Endothelial cell (in vitro differentiated cells): ENCODE data around the gene GRIN2D. TPM values are rescaled to one million over a fixed set of nuclear protein-coding genes. Genes with fewer than 3 reads are reported as not detected.

ENCODE experiments used
- DNase-seq: peaks from one replicate; pipeline ENCODE4 v3.0.0; 2021; ENCODE audit warnings: low spot score
- H3K27ac Mint-ChIP-seq: one replicate; pipeline ENCODE4 v1.8.0; 2021; ENCODE audit warnings: mixed read lengths, inconsistent platforms; ENCODE audit not compliant: unreplicated experiment
- H3K27me3 Mint-ChIP-seq: one replicate; pipeline ENCODE4 v1.8.0; 2021; ENCODE audit warnings: mild to moderate bottlenecking, moderate library complexity, mixed read lengths, inconsistent platforms; ENCODE audit not compliant: unreplicated experiment
- H3K36me3 Mint-ChIP-seq: one replicate; pipeline ENCODE4 v1.8.0; 2021; ENCODE audit warnings: mild to moderate bottlenecking, low read depth, mixed read lengths, inconsistent platforms; ENCODE audit not compliant: unreplicated experiment
- H3K4me1 Mint-ChIP-seq: one replicate; pipeline ENCODE4 v1.8.0; 2021; ENCODE audit warnings: mild to moderate bottlenecking, mixed read lengths, inconsistent platforms; ENCODE audit not compliant: unreplicated experiment
- H3K4me3 Mint-ChIP-seq: one replicate; pipeline ENCODE4 v1.8.0; 2021; ENCODE audit warnings: mild to moderate bottlenecking, mixed read lengths, inconsistent platforms; ENCODE audit not compliant: unreplicated experiment
- H3K9me3 Mint-ChIP-seq: one replicate; pipeline ENCODE4 v1.8.0; 2021; ENCODE audit warnings: mixed read lengths, inconsistent platforms; ENCODE audit not compliant: unreplicated experiment
- total RNA-seq: library from RNA; stranded (reverse); fragmentation: NEBNext Ultra II Directional; extraction: Animal tissue kit (Norgen Biotek cat#: 25700); gene quantifications from one replicate; pipeline ENCODE4 v1.2.1, GENCODE V29; 2021; ENCODE audit not compliant: unreplicated experiment
- TF ChIP-seq, protein P1 (sequence below): fragments of 200-600 bp; sonication (generic); IDR thresholded peaks from one replicate; pipeline ENCODE4 v1.5.0; 2021; ENCODE audit warnings: antibody characterized with exemption; ENCODE audit not compliant: unreplicated experiment

The GRIN2D gene
- total RNA-seq, 1 donor from 2014 or later = 25.2 TPM

- Mint-ChIP-seq H3K27ac (peak overlapping the region; percentile 53), H3K4me3 (no peak overlapping the region), H3K9me3 (no peaks in the 10 kb centered on the region), H3K4me1 (peaks cover 4% of the 10 kb centered on the region), H3K27me3 (peaks cover 7% of the 10 kb centered on the region), H3K36me3 (peaks cover 7% of the 10 kb centered on the region)
- peak; percentile 67 for DNase-seq
- TF ChIP-seq, protein P1, sequence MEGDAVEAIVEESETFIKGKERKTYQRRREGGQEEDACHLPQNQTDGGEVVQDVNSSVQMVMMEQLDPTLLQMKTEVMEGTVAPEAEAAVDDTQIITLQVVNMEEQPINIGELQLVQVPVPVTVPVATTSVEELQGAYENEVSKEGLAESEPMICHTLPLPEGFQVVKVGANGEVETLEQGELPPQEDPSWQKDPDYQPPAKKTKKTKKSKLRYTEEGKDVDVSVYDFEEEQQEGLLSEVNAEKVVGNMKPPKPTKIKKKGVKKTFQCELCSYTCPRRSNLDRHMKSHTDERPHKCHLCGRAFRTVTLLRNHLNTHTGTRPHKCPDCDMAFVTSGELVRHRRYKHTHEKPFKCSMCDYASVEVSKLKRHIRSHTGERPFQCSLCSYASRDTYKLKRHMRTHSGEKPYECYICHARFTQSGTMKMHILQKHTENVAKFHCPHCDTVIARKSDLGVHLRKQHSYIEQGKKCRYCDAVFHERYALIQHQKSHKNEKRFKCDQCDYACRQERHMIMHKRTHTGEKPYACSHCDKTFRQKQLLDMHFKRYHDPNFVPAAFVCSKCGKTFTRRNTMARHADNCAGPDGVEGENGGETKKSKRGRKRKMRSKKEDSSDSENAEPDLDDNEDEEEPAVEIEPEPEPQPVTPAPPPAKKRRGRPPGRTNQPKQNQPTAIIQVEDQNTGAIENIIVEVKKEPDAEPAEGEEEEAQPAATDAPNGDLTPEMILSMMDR = no peak
These were observed 25.9 kb downstream of the GRIN2D start for GRCh38 chr19:48419158-48419920.

GRCh38 chr19:48421548-48421947 is 28.1 kb downstream of the GRIN2D start:
- Mint-ChIP-seq H3K4me1 (peaks cover 18% of the 10 kb centered on the region), H3K9me3 (no peaks in the 10 kb centered on the region), H3K27me3 (peaks cover 15% of the 10 kb centered on the region), H3K27ac (no peak overlapping the region), H3K36me3 (peaks cover 7% of the 10 kb centered on the region), H3K4me3 (no peak overlapping the region)
- DNase-seq = no peak
- TF ChIP-seq, protein P1 = no peak

DNA sequence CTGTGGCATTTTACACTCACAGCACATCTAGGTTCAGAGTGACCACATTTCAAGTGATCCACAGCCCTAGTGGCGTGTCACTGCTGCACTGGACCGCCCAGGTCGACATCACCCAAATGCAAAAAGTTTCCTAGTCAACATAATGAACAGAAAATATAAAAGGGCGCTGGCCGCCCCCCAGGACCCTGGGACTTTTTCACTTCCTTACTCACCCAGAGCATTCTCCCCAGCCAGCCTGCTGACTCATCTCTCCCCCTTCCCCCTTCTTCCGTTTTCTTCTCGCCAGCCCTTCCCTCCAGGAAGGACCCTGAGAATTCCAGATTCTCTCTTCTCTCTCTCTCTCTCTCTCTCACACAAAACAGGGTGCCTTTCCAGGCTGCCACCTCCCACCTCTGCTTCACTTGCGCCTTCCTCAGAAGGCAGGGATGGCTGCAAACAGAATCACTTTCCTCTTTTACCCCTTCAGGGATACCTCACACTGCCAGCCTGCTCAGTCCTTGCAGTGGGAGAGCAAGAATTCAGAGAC is 31.3 kb downstream of the GRIN2D start:
- H3K36me3 Mint-ChIP-seq = peaks cover 7% of the 10 kb centered on the region
- no peak for DNase-seq
- no peaks in the 10 kb centered on the region for H3K9me3 Mint-ChIP-seq
- peak overlapping the region; percentile 98 for H3K27ac Mint-ChIP-seq
- TF ChIP-seq, protein P1 = no peak
- no peak overlapping the region for H3K4me3 Mint-ChIP-seq
- peaks cover 18% of the 10 kb centered on the region for H3K4me1 Mint-ChIP-seq
- peaks cover 11% of the 10 kb centered on the region for H3K27me3 Mint-ChIP-seq

- no peak for DNase-seq
- Mint-ChIP-seq H3K4me1 (peaks cover 14% of the 10 kb centered on the region), H3K27ac (no peak overlapping the region), H3K36me3 (peaks cover 11% of the 10 kb centered on the region), H3K4me3 (no peak overlapping the region), H3K27me3 (peaks cover 10% of the 10 kb centered on the region), H3K9me3 (no peaks in the 10 kb centered on the region)
- TF ChIP-seq, protein P1 = no peak
These were observed 35.2 kb downstream of the GRIN2D start for GRCh38 chr19:48428670-48429069.

- DNase-seq = no peak
- peaks cover 4% of the 10 kb centered on the region for H3K27me3 Mint-ChIP-seq
- no peaks in the 10 kb centered on the region for H3K9me3 Mint-ChIP-seq
- no peak overlapping the region for H3K27ac Mint-ChIP-seq
- no peak overlapping the region for H3K4me3 Mint-ChIP-seq
- peaks cover 16% of the 10 kb centered on the region for H3K36me3 Mint-ChIP-seq
- TF ChIP-seq, protein P1 = no peak
- no peaks in the 10 kb centered on the region for H3K4me1 Mint-ChIP-seq
These were observed 39.9 kb downstream of the GRIN2D start for GRCh38 chr19:48433337-48433736.
